CD14-positive monocyte (primary cell): ENCODE results near the gene EME1. TPM values are rescaled to one million over a fixed set of nuclear protein-coding genes. Genes with fewer than 3 reads are reported as not detected.

Experiments used
- DNase-seq, 3 donors: peaks; one replicate each; pipeline ENCODE4 v3.0.0-alpha.2; 2011 to 2022
- H2AFZ ChIP-seq: 2 replicates; pipeline ENCODE4 v1.6.0; 2012; ENCODE audit warnings: mild to moderate bottlenecking, low read depth, low read length, inconsistent platforms; ENCODE audit not compliant: insufficient read depth, poor library complexity, severe bottlenecking
- H3K27ac ChIP-seq, 2 donors: 1 replicate in 1 of 2; 2 replicates in 1 of 2; pipeline ENCODE4 v1.5.1; 2012 to 2013; ENCODE audit warnings: low read length in 2 of 2, control low read depth in 1 of 2, inconsistent platforms in 1 of 2, low read depth in 1 of 2, mild to moderate bottlenecking in 1 of 2
- H3K27me3 ChIP-seq, 2 donors: one replicate each; pipeline versions ENCODE4 v1.6.0 to v1.6.1; 2011 to 2013; ENCODE audit warnings: low read length in 2 of 2; ENCODE audit not compliant: control insufficient read depth in 2 of 2, insufficient read depth in 2 of 2
- H3K36me3 ChIP-seq, 2 donors: replicated peaks in 1 of 2; 1 replicate in 1 of 2; 2 replicates in 1 of 2; pipeline versions ENCODE4 v1.5.1 to v1.6.1; 2012 to 2013; ENCODE audit warnings: low read length in 2 of 2, control low read depth in 1 of 2, inconsistent platforms in 1 of 2, mild to moderate bottlenecking in 1 of 2; ENCODE audit not compliant: insufficient read depth in 2 of 2, control insufficient read depth in 1 of 2
- H3K4me1 ChIP-seq, 2 donors: 1 replicate in 1 of 2; 2 replicates in 1 of 2; pipeline versions ENCODE4 v1.5.1 to v1.6.1; 2012 to 2013; ENCODE audit warnings: low read length in 2 of 2, control low read depth in 1 of 2, inconsistent platforms in 1 of 2, mild to moderate bottlenecking in 1 of 2, moderate library complexity in 1 of 2; ENCODE audit not compliant: insufficient read depth in 2 of 2, control insufficient read depth in 1 of 2
- H3K4me2 ChIP-seq: replicated peaks from 2 replicates; pipeline ENCODE3; 2012; ENCODE audit warnings: low read length, moderate library complexity, mild to moderate bottlenecking; ENCODE audit not compliant: poor library complexity, severe bottlenecking; ENCODE audit errors: extremely low read depth
- H3K4me3 ChIP-seq, 3 experiments: fragments of 200-600 bp in 1 of 3; sonication (generic) in 1 of 3; replicated peaks in 1 of 3; 1 replicate in 2 of 3; 2 replicates in 1 of 3; pipeline ENCODE4 v1.5.1; 2011 to 2013; ENCODE audit warnings: low read length in 3 of 3, mild to moderate bottlenecking in 3 of 3, control low read depth in 2 of 3, low read depth in 2 of 3, inconsistent platforms in 1 of 3, moderate library complexity in 1 of 3
- H3K79me2 ChIP-seq: 2 replicates; pipeline ENCODE4 v1.6.0; 2012; ENCODE audit warnings: mild to moderate bottlenecking, control low read depth, inconsistent platforms, low read length, moderate library complexity; ENCODE audit not compliant: insufficient read depth
- H3K9ac ChIP-seq: 2 replicates; pipeline ENCODE4 v1.6.0; 2017; ENCODE audit warnings: low read length, mild to moderate bottlenecking; ENCODE audit not compliant: insufficient read depth, poor library complexity, severe bottlenecking
- H3K9me3 ChIP-seq, 2 donors: replicated peaks in 1 of 2; 1 replicate in 1 of 2; 2 replicates in 1 of 2; pipeline versions ENCODE4 v1.5.1 to v1.6.1; 2012 to 2013; ENCODE audit warnings: low read length in 2 of 2, control low read depth in 1 of 2; ENCODE audit not compliant: control insufficient read depth in 1 of 2, insufficient read depth in 1 of 2
- H4K20me1 ChIP-seq: 2 replicates; pipeline ENCODE4 v1.6.0; 2012; ENCODE audit warnings: mild to moderate bottlenecking, low read length, control low read depth, moderate library complexity; ENCODE audit not compliant: insufficient read depth
- H3K27ac Mint-ChIP-seq, 7 donors: one replicate each; pipeline ENCODE4 v1.8.0; 2020; ENCODE audit warnings: mild to moderate bottlenecking in 7 of 7, mixed read lengths in 7 of 7, moderate library complexity in 6 of 7, inconsistent platforms in 2 of 7
- H3K27me3 Mint-ChIP-seq, 3 donors: one replicate each; pipeline ENCODE4 v1.8.0; 2021 to 2022; ENCODE audit warnings: low read depth in 3 of 3, mild to moderate bottlenecking in 3 of 3, mixed read lengths in 3 of 3, moderate library complexity in 3 of 3, inconsistent platforms in 1 of 3
- H3K36me3 Mint-ChIP-seq, 2 donors: one replicate each; pipeline ENCODE4 v1.8.0; 2020; ENCODE audit warnings: mixed read lengths in 2 of 2, inconsistent platforms in 1 of 2, mild to moderate bottlenecking in 1 of 2
- H3K4me1 Mint-ChIP-seq: one replicate; pipeline ENCODE4 v1.8.0; 2020; ENCODE audit warnings: mild to moderate bottlenecking, mixed read lengths
- H3K4me3 Mint-ChIP-seq, 2 donors: one replicate each; pipeline ENCODE4 v1.8.0; 2020; ENCODE audit warnings: mild to moderate bottlenecking in 2 of 2, mixed read lengths in 2 of 2, moderate library complexity in 1 of 2
- H3K9me3 Mint-ChIP-seq, 7 donors: one replicate each; pipeline ENCODE4 v1.8.0; 2020 to 2022; ENCODE audit warnings: mixed read lengths in 7 of 7, mild to moderate bottlenecking in 6 of 7, moderate library complexity in 6 of 7, inconsistent platforms in 2 of 7
- WGBS: methylation state at CpG from one replicate; pipeline ENCODE4 v1.1.5; 2013; ENCODE audit warnings: missing lambda C conversion rate; ENCODE audit not compliant: insufficient coverage; 5-methylcytosine and 5-hydroxymethylcytosine counted together
- intact Hi-C, 2 donors: fragments of 100-400 bp; cut with micrococcal nuclease; formaldehyde crosslinking; loops; one replicate each; pipeline versions ENCODE4 v1.15.0 to v1.15.1; 2023
- polyA plus RNA-seq, 3 donors: library from polyadenylated mRNA; depleted of rRNA in 1 of 3; unstranded in 2 of 3; stranded (reverse) in 1 of 3; fragments of 300-500 nt in 2 of 3; fragments of >200 nt in 1 of 3; fragmentation: Illumina TruSeq in 2 of 3; gene quantifications; 1 replicate in 2 of 3; 2 replicates in 1 of 3; pipeline ENCODE4 v1.2.3, GENCODE V29; 2012 to 2021
- TF ChIP-seq, protein P1 (sequence below): fragments of 200-600 bp; IDR thresholded peaks from one replicate; pipeline ENCODE4 v1.8.0; 2022; ENCODE audit warnings: antibody characterized with exemption, mild to moderate bottlenecking

The EME1 gene
- polyA plus RNA-seq, 3 donors, result 0.33 to 0.76 (median 0.43) TPM

- peak overlapping the region; percentile 59 for H3K9ac ChIP-seq
- H3K9me3 ChIP-seq, result no peaks in the 10 kb centered on the region
- H3K4me1 ChIP-seq, result peaks cover 36 to 39% of the 10 kb centered on the region in 2 donors
- TF ChIP-seq, protein P1, sequence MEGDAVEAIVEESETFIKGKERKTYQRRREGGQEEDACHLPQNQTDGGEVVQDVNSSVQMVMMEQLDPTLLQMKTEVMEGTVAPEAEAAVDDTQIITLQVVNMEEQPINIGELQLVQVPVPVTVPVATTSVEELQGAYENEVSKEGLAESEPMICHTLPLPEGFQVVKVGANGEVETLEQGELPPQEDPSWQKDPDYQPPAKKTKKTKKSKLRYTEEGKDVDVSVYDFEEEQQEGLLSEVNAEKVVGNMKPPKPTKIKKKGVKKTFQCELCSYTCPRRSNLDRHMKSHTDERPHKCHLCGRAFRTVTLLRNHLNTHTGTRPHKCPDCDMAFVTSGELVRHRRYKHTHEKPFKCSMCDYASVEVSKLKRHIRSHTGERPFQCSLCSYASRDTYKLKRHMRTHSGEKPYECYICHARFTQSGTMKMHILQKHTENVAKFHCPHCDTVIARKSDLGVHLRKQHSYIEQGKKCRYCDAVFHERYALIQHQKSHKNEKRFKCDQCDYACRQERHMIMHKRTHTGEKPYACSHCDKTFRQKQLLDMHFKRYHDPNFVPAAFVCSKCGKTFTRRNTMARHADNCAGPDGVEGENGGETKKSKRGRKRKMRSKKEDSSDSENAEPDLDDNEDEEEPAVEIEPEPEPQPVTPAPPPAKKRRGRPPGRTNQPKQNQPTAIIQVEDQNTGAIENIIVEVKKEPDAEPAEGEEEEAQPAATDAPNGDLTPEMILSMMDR, result no peak
- Mint-ChIP-seq H3K27ac (peak overlapping the region in 5 of 7 donors; percentile 84 to 94 (median 89)), H3K4me1 (peaks cover 39% of the 10 kb centered on the region), H3K4me3 (peak overlapping the region in 1 of 2 donors; percentile 69), H3K27me3 (peaks cover 0 to 3% (median 3%) of the 10 kb centered on the region in 3 donors), H3K9me3 (peaks cover 0 to 5% (median 3%) of the 10 kb centered on the region in 7 donors), H3K36me3 (no peaks in the 10 kb centered on the region)
- no peaks in the 10 kb centered on the region for H3K79me2 ChIP-seq
- WGBS, result 74% methylated on average over 5 of the region's 6 CpGs
- no peaks in the 10 kb centered on the region for H4K20me1 ChIP-seq
- peak overlapping the region; percentile 77 for H2AFZ ChIP-seq
- no peaks in the 10 kb centered on the region for H3K36me3 ChIP-seq
- peak overlapping the region; percentile 72 for H3K4me2 ChIP-seq
- H3K27ac ChIP-seq, result peak overlapping the region; percentile 39 to 79
- DNase-seq, result no peak
- peak overlapping the region in 1 of 3 experiments; percentile 68 for H3K4me3 ChIP-seq
- intact Hi-C loops, result no loop called here
- H3K27me3 ChIP-seq, result no peaks in the 10 kb centered on the region
Measured at GRCh38 chr17:50420419-50421112, 47.5 kb downstream of the EME1 start.

GRCh38 chr17:50421308-50422051, 48.5 kb downstream of the EME1 start:
- intact Hi-C loops, result no loop called here

More at GRCh38 chr17:50421308-50422051, 48.5 kb downstream of the EME1 start:
- Histone ChIP-seq H4K20me1 (no peaks in the 10 kb centered on the region), H3K79me2 (no peaks in the 10 kb centered on the region), H3K36me3 (no peaks in the 10 kb centered on the region), H2AFZ (peak overlapping the region; percentile 77), H3K9me3 (no peaks in the 10 kb centered on the region), H3K27ac (peak overlapping the region; percentile 39 to 79), H3K4me3 (peak overlapping the region; percentile 12 to 68 (median 28)), H3K27me3 (no peaks in the 10 kb centered on the region), H3K4me1 (peaks cover 40 to 44% of the 10 kb centered on the region in 2 donors), H3K4me2 (peak overlapping the region; percentile 72), H3K9ac (peak overlapping the region; percentile 59)
- Mint-ChIP-seq H3K27ac (peak overlapping the region; percentile 68 to 94 (median 85)), H3K4me3 (peak overlapping the region; percentile 69 to 93), H3K9me3 (peaks cover 0 to 5% (median 3%) of the 10 kb centered on the region in 7 donors), H3K4me1 (peaks cover 42% of the 10 kb centered on the region), H3K27me3 (peaks cover 0 to 5% (median 3%) of the 10 kb centered on the region in 3 donors), H3K36me3 (no peaks in the 10 kb centered on the region)
- TF ChIP-seq, protein P1, result no peak
- DNase-seq, result peak in 2 of 3 donors; percentile 23 to 35
- WGBS, result 67% methylated on average over 1 of the region's 3 CpGs
